ENCODE data around the gene SLCO2A1.
"Not testable (repeated sequence)": the region's sequence is repeated elsewhere in the genome, so short reads cannot be mapped to it uniquely, and the experiment has no call there.

The SLCO2A1 gene

DNA sequence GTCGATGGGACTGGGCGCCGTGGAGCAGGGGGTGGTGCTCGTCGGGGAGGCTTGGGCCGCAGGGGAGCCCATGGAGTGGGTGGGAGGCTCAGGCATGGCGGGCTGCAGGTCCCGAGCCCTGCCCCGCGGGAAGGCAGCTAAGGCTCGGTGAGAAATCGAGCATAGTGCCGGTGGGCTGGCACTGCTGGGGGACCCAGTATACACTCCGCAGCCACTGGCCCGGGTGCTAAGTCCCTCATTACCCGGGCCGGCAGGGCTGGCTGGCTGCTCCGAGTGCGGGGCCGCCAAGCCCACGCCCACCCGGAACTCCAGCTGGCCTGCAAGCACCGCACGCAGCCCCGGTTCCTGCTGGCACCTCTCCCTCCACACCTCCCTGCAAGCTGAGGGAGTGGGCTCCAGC lies 40.6 kb upstream of the SLCO2A1 start:
- not testable (repeated sequence) for H3K36me3 ChIP-seq (ENCODE audit: control insufficient read depth, low read depth, low read length); H3K9me3 ChIP-seq (ENCODE audit: control insufficient read depth, low read depth, low read length); H3K9ac ChIP-seq (ENCODE audit: low read length); H3K27me3 ChIP-seq (ENCODE audit: control insufficient read depth, insufficient read depth, low read length); H3K4me3 ChIP-seq (ENCODE audit: low read length); H3K27ac ChIP-seq (ENCODE audit: low read length); H3K4me1 ChIP-seq (ENCODE audit: control insufficient read depth, low read depth, low read length)

DNA sequence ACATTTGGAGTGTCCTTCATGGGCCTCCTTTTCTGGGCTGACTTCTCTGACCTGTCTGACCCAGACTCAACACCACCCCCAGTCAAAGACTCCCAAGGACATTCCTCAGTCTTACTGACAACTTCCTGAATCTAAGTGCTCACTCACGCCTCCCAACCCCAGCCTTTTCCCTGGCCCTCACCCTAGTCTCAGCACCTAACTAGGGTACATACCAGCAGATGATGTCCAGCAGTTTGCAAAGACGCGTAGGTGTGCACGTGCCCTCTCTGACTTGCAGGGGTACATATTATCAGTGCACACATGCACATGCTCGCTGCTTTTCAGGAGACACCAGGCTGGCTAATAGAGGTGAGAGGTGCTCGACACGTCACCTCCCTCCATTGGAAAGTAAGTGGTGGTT lies 38.7 kb upstream of the SLCO2A1 start:
- no peaks in the 10 kb centered on the region for H3K36me3 ChIP-seq (ENCODE audit: control insufficient read depth, low read depth, low read length)
- H3K27me3 ChIP-seq (ENCODE audit: control insufficient read depth, insufficient read depth, low read length): no peaks in the 10 kb centered on the region
- H3K9ac ChIP-seq (ENCODE audit: low read length): no peak overlapping the region
- no peak overlapping the region for H3K4me3 ChIP-seq (ENCODE audit: low read length)
- no peaks in the 10 kb centered on the region for H3K9me3 ChIP-seq (ENCODE audit: control insufficient read depth, low read depth, low read length)
- H3K27ac ChIP-seq (ENCODE audit: low read length): no peak overlapping the region
- H3K4me1 ChIP-seq (ENCODE audit: control insufficient read depth, low read depth, low read length): no peaks in the 10 kb centered on the region

DNA sequence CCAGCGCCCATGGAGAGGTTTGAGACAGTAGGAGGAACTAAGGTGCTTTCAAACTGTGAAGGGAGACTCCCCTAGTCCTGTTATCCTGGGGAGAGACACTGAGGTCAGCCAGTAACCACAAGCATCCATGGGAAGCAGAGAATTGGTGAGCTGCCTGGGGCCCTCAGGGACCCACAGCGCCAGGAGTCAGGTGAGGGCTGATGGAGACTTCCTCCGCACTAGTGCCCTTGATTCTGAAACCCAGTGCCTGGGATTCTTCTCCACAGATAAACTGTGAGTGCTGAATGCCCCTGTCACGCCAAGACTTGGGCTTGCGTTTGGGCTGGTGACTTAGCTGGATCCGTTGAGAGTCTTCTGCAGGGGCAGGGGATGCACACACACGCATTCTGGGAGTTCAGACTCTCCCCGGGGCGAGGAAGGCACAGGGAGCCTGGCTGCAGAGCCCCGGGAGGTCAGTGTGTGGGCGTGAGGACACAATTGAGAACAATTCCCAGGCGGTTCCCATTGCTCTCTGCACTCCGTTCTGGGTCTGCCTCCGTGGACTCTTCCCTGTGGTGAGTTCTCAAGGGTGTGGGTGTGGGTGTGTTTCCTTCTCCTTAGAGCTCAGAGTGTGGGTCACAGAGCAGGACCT lies 37.9 kb upstream of the SLCO2A1 start:
- Histone ChIP-seq H3K27me3 (ENCODE audit: control insufficient read depth, insufficient read depth, low read length) (no peaks in the 10 kb centered on the region), H3K27ac (ENCODE audit: low read length) (no peak overlapping the region), H3K4me1 (ENCODE audit: control insufficient read depth, low read depth, low read length) (no peaks in the 10 kb centered on the region), H3K4me3 (ENCODE audit: low read length) (no peak overlapping the region), H3K36me3 (ENCODE audit: control insufficient read depth, low read depth, low read length) (no peaks in the 10 kb centered on the region), H3K9ac (ENCODE audit: low read length) (no peak overlapping the region), H3K9me3 (ENCODE audit: control insufficient read depth, low read depth, low read length) (no peaks in the 10 kb centered on the region)

DNA sequence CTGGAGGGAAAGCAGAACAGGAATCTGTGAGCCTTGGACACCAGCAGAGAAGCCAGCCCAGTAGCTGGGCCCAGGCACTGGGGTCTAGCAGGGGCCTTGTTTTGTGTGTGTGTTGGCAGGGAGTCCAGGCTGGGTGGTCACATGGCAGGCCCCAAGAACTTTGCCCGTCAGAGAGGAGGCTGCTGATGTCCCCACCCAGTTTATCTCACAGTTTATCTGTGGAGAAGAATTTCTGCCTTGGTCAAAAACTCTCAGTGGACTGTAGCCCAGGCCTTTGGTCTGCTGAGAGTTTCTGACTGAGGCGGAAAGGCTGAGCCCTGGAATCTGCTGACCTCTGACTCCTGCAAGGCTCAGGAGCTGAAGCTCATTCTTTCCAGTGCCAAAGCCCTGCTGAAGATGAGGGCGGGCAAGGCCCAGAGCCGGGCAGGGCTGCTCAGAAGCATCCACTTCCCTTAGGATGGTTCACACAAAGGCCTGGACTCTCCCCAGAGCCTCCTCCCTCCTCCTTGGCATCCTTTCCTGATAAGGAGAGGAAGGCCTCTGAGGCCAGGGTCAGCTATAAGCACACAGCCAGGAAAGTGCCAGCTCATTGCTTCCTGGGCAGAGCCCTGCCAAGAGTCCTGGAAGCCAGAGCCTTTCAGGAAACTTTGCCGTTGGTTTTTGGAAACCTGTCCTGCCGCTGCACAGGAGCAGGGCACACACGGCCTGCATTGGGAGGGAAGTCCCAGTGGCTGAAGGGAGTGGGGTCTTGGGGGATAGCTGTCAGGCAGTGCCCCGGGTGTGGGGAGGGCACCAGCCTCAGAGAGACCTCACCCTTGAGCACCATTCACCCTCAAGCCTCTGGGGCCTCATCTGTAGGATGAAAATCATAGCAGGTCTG lies 37.2 kb upstream of the SLCO2A1 start:
- Histone ChIP-seq H3K4me1 (ENCODE audit: control insufficient read depth, low read depth, low read length) (no peaks in the 10 kb centered on the region), H3K9me3 (ENCODE audit: control insufficient read depth, low read depth, low read length) (no peaks in the 10 kb centered on the region), H3K9ac (ENCODE audit: low read length) (no peak overlapping the region), H3K27ac (ENCODE audit: low read length) (no peak overlapping the region), H3K4me3 (ENCODE audit: low read length) (no peak overlapping the region), H3K27me3 (ENCODE audit: control insufficient read depth, insufficient read depth, low read length) (no peaks in the 10 kb centered on the region), H3K36me3 (ENCODE audit: control insufficient read depth, low read depth, low read length) (no peaks in the 10 kb centered on the region)

DNA sequence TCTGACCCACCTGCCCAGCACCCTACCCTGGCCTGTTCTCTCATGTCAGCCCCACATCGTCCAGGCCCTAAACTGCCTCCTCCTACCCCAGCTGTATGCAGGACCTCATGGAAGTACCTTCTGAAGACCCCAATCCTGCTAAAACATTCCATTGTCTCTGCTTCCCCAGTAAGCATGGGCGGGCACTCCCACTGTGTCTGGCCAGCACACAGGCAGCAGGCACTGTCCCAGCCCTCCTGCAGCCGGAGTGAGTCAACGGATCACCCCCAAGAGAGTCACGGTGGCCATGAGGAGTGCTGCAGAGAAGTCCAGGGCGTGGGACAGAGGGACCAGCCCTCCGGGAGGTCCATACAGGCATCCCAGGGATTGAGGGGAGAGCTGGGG lies 36.4 kb upstream of the SLCO2A1 start:
- Histone ChIP-seq H3K4me3 (ENCODE audit: low read length) (no peak overlapping the region), H3K27me3 (ENCODE audit: control insufficient read depth, insufficient read depth, low read length) (no peaks in the 10 kb centered on the region), H3K36me3 (ENCODE audit: control insufficient read depth, low read depth, low read length) (no peaks in the 10 kb centered on the region), H3K4me1 (ENCODE audit: control insufficient read depth, low read depth, low read length) (no peaks in the 10 kb centered on the region), H3K9ac (ENCODE audit: low read length) (no peak overlapping the region), H3K27ac (ENCODE audit: low read length) (no peak overlapping the region), H3K9me3 (ENCODE audit: control insufficient read depth, low read depth, low read length) (no peaks in the 10 kb centered on the region)

DNA sequence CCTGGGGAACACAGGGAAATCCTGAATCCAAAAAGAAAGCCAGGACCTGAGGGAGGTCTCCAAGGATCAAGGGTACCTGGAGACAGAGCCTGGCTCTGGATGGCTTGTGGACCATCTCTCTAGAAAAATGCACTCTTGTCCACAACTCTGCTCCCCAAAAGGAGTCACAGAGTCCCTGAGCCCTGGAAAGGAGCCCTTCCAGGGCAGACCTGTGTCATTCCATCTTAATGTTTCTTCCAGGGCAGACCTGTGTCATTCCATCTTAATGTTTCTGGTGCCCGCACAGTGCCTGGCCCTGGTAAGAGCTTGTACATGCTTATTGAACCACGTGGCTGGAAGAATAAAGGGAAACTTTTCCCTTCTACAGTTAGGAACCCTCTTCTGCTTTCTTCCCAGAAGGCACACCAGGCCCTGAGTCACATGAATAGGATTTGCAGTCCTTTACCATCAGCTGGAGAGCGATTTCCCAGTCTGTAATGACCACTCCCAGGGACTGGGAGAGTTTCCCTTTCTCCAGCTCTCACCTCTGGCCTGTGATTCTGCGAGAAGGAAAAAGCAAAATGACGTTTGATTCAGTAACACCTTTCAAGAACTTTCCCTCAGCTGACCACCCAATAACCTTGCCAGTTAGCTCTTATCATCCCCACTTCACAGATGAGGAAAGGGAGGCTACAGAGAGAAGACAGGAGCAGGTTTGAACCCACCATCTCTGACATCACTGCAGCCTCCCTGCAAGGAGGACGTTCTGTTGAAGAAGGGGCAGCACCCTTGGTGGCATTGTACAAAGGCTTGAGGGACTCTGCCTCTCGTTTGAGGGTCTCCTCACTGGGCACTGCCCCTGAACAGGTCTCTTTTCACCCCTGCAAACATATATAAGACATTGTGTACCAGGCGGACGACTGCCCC lies 35.8 kb upstream of the SLCO2A1 start:
- no peaks in the 10 kb centered on the region for H3K27me3 ChIP-seq (ENCODE audit: control insufficient read depth, insufficient read depth, low read length)
- H3K9ac ChIP-seq (ENCODE audit: low read length): no peak overlapping the region
- no peak overlapping the region for H3K4me3 ChIP-seq (ENCODE audit: low read length)
- no peaks in the 10 kb centered on the region for H3K4me1 ChIP-seq (ENCODE audit: control insufficient read depth, low read depth, low read length)
- H3K27ac ChIP-seq (ENCODE audit: low read length): no peak overlapping the region
- no peaks in the 10 kb centered on the region for H3K36me3 ChIP-seq (ENCODE audit: control insufficient read depth, low read depth, low read length)
- no peaks in the 10 kb centered on the region for H3K9me3 ChIP-seq (ENCODE audit: control insufficient read depth, low read depth, low read length)

DNA sequence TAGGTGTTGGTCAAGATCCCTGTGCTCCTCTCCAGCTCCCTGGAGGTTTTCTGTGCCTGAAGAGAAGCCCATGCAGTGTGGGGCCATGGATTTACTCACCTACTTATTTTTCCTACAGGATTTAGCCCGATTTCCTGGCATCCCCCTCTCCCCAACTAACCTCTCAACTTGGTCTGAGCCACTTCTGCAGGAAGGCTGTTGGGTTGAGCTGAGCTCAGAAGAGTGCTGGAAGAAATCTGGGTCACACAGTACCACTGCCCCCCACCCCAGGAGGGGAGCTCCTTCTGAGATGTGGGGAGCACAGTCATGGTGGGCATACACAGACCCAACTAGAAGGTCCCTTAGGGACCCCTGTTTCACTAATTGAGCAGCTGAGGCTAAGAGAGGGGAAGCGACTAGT lies 34.4 kb upstream of the SLCO2A1 start:
- no peaks in the 10 kb centered on the region for H3K27me3 ChIP-seq (ENCODE audit: control insufficient read depth, insufficient read depth, low read length)
- H3K4me3 ChIP-seq (ENCODE audit: low read length): no peak overlapping the region
- no peaks in the 10 kb centered on the region for H3K4me1 ChIP-seq (ENCODE audit: control insufficient read depth, low read depth, low read length)
- no peak overlapping the region for H3K27ac ChIP-seq (ENCODE audit: low read length)
- no peak overlapping the region for H3K9ac ChIP-seq (ENCODE audit: low read length)
- H3K9me3 ChIP-seq (ENCODE audit: control insufficient read depth, low read depth, low read length): no peaks in the 10 kb centered on the region
- H3K36me3 ChIP-seq (ENCODE audit: control insufficient read depth, low read depth, low read length): no peaks in the 10 kb centered on the region

DNA sequence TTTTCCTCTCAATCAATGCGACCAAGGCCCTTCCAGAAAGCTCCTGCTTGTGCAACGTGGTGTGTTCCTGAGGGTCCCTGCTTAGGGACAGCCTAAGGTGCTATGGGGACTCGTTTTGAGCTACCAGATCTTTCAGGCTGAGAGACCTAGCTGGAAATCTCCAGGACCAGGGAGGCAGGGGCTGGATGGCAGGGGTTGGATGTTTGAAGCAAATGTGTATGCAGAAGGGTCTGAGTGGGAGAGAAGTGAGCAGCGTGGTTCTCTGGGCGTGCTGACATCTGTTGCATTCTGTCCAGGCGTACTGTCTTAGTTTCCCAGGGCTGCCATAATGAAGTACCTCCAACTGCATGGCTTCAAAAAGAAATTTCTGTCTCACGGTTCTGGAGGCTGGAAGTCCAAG lies 31.7 kb upstream of the SLCO2A1 start:
- Histone ChIP-seq H3K36me3 (ENCODE audit: control insufficient read depth, low read depth, low read length) (no peaks in the 10 kb centered on the region), H3K4me1 (ENCODE audit: control insufficient read depth, low read depth, low read length) (no peaks in the 10 kb centered on the region), H3K27ac (ENCODE audit: low read length) (no peak overlapping the region), H3K4me3 (ENCODE audit: low read length) (no peak overlapping the region), H3K9ac (ENCODE audit: low read length) (no peak overlapping the region), H3K27me3 (ENCODE audit: control insufficient read depth, insufficient read depth, low read length) (no peaks in the 10 kb centered on the region), H3K9me3 (ENCODE audit: control insufficient read depth, low read depth, low read length) (no peaks in the 10 kb centered on the region)

DNA sequence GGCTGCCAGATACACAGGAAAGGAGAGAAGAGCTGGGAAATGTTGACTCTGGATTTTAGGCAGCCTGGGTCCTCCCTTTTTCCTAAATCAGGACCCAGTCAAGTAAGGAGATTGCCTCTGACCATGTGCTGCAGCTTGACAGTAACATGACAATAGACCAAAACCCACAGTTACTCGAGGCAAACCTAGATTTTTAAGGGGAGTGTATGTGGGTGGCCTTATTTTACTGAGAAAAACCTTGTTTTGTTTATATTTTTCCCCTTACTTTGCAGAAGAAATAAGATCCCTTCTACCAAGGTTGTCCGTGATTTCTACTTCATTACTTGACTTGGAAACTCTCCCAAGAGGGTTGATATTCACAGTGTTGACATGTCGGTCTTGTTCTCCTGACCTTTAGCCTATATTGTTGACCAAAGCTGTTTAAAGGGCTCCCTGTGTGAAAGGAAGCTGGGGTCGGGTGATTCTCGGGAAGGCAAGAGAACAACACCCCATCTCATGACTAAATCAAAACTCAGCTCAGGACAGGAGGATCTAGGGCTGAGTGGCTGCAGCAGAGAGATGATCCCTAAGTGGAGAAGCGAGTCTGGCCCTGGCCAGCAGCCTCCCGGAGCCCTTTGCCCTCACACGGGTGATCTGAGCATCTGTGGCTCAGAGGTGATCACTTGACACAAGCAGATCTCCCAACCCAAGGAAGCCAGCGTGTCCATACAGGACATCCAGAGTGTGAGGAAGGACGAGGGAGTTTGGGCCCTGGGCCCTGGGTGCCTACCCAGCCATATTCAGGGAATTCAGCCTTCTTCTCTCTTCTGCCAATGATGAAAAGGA lies 31.0 kb upstream of the SLCO2A1 start:
- Histone ChIP-seq H3K9me3 (ENCODE audit: control insufficient read depth, low read depth, low read length) (no peaks in the 10 kb centered on the region), H3K27me3 (ENCODE audit: control insufficient read depth, insufficient read depth, low read length) (no peaks in the 10 kb centered on the region), H3K9ac (ENCODE audit: low read length) (no peak overlapping the region), H3K36me3 (ENCODE audit: control insufficient read depth, low read depth, low read length) (no peaks in the 10 kb centered on the region), H3K4me1 (ENCODE audit: control insufficient read depth, low read depth, low read length) (no peaks in the 10 kb centered on the region), H3K27ac (ENCODE audit: low read length) (no peak overlapping the region), H3K4me3 (ENCODE audit: low read length) (no peak overlapping the region)

DNA sequence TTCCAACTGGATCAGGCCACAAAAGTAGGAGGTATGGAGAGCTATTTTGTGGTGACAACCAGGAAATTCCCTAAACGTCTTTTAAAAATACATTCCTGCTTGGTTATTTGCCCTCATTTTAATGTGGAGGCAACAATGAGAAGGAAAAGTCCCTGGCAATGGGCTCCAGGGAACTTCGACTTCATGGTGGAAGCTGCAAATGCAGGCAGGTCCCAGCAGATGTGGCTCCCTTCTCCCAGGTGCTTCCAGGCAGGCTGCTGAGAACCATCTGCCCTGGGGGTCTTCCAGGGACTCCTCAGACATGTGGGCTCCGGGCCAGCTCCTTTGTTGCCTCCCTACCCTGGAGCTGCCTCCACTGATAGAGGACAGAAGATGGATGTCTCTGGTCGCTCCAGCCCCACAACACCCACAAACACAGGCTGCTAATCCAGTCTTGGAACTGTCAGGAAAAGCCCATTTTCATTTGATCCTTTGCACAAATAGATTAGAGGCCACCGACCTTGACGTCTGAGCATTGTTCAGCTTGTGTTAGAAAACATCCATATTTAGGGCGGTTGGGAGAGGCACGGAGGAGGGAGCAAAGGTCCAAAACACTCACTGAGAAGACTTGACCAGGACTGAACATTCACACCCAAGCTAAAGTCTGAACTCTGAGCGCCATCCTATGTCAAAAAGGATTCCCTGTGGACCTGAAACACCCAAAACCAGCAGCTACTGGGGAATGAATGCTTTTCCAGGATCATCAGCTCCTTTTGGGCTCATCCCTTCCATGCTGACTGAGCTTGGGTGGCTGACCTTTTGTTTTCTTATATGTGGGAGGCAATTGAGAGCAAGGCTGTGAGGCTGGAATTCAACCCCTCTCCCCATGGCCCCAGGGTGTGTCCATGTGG lies 30.2 kb upstream of the SLCO2A1 start:
- Histone ChIP-seq H3K4me3 (ENCODE audit: low read length) (no peak overlapping the region), H3K9me3 (ENCODE audit: control insufficient read depth, low read depth, low read length) (no peaks in the 10 kb centered on the region), H3K9ac (ENCODE audit: low read length) (no peak overlapping the region), H3K27me3 (ENCODE audit: control insufficient read depth, insufficient read depth, low read length) (no peaks in the 10 kb centered on the region), H3K27ac (ENCODE audit: low read length) (no peak overlapping the region), H3K36me3 (ENCODE audit: control insufficient read depth, low read depth, low read length) (no peaks in the 10 kb centered on the region), H3K4me1 (ENCODE audit: control insufficient read depth, low read depth, low read length) (no peaks in the 10 kb centered on the region)
